WTC11 (cell line): ENCODE data around the gene GID4.

Experiments
- CREM ChIP-seq: sonication (generic); formaldehyde crosslinking; IDR thresholded peaks from 2 replicates; pipeline ENCODE4 v1.8.1; 2022; ENCODE audit warnings: mild to moderate bottlenecking, missing genetic modification reagents, moderate library complexity
- CTCF ChIP-seq: fragments of 200-600 bp; IDR thresholded peaks from 2 replicates; pipeline ENCODE4 v1.8.0; 2022; ENCODE audit warnings: antibody characterized with exemption
- ESRRA ChIP-seq: sonication (generic); formaldehyde crosslinking; IDR thresholded peaks from 2 replicates; pipeline ENCODE4 v1.8.1; 2022; ENCODE audit warnings: mild to moderate bottlenecking, missing genetic modification reagents, borderline replicate concordance
- SP1 ChIP-seq: sonication (generic); formaldehyde crosslinking; conservative IDR thresholded peaks from 2 replicates; pipeline ENCODE4 v1.8.1; 2022; ENCODE audit warnings: missing genetic modification reagents
- TEAD4 ChIP-seq: sonication (generic); formaldehyde crosslinking; IDR thresholded peaks from 2 replicates; pipeline ENCODE4 v1.8.0; 2022; ENCODE audit warnings: mild to moderate bottlenecking, missing genetic modification reagents
- ZBTB43 ChIP-seq: sonication (generic); formaldehyde crosslinking; IDR thresholded peaks from 2 replicates; pipeline ENCODE4 v1.8.1; 2023; ENCODE audit warnings: mild to moderate bottlenecking, missing genetic modification reagents
- TF ChIP-seq, protein P1 (sequence below): sonication (generic); formaldehyde crosslinking; IDR thresholded peaks from 2 replicates; pipeline ENCODE4 v1.8.1; 2023; ENCODE audit warnings: mild to moderate bottlenecking, missing genetic modification reagents, moderate library complexity
- TF ChIP-seq, protein P2 (sequence below): sonication (generic); formaldehyde crosslinking; IDR thresholded peaks from 2 replicates; pipeline ENCODE4 v1.8.1; 2022; ENCODE audit warnings: low read depth, missing genetic modification reagents, borderline replicate concordance
- TF ChIP-seq, protein P3 (sequence below): sonication (generic); formaldehyde crosslinking; IDR thresholded peaks from 2 replicates; pipeline ENCODE4 v1.8.0; 2022; ENCODE audit warnings: mild to moderate bottlenecking, missing genetic modification reagents

DNA sequence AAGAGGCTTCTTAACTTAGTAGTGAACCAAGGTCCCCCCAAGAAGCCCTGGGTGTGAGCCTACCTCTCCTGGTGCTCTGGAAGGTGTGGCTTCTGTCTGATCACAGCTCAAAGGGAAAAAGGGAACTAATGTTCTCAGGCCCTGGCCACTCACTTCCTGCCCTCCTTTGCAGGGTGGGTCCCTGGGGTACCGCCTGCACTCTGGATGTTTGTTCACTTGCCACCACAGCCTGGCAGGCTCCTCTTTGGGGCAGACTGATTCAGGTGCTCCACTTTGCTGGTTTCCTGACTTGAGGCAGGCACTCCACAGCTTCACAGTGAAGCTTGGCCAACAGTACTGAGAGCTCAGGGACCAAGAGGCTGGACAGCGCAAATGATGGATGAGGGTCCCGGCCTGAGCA is 63.4 kb downstream of the GID4 start:
- TF ChIP-seq, protein P1, sequence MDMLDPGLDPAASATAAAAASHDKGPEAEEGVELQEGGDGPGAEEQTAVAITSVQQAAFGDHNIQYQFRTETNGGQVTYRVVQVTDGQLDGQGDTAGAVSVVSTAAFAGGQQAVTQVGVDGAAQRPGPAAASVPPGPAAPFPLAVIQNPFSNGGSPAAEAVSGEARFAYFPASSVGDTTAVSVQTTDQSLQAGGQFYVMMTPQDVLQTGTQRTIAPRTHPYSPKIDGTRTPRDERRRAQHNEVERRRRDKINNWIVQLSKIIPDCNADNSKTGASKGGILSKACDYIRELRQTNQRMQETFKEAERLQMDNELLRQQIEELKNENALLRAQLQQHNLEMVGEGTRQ = no peak
- TF ChIP-seq CTCF (no peak), TEAD4 (CRISPR knock-in tag) (no peak), CREM (CRISPR knock-in tag) (no peak), ZBTB43 (CRISPR knock-in tag) (no peak), SP1 (CRISPR knock-in tag) (no peak), ESRRA (no peak)
- TF ChIP-seq, protein P2, sequence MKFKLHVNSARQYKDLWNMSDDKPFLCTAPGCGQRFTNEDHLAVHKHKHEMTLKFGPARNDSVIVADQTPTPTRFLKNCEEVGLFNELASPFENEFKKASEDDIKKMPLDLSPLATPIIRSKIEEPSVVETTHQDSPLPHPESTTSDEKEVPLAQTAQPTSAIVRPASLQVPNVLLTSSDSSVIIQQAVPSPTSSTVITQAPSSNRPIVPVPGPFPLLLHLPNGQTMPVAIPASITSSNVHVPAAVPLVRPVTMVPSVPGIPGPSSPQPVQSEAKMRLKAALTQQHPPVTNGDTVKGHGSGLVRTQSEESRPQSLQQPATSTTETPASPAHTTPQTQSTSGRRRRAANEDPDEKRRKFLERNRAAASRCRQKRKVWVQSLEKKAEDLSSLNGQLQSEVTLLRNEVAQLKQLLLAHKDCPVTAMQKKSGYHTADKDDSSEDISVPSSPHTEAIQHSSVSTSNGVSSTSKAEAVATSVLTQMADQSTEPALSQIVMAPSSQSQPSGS (CRISPR knock-in tag) = no peak
- TF ChIP-seq, protein P3, sequence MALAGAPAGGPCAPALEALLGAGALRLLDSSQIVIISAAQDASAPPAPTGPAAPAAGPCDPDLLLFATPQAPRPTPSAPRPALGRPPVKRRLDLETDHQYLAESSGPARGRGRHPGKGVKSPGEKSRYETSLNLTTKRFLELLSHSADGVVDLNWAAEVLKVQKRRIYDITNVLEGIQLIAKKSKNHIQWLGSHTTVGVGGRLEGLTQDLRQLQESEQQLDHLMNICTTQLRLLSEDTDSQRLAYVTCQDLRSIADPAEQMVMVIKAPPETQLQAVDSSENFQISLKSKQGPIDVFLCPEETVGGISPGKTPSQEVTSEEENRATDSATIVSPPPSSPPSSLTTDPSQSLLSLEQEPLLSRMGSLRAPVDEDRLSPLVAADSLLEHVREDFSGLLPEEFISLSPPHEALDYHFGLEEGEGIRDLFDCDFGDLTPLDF (CRISPR knock-in tag) = no peak
